HepG2 (cell line): ENCODE measurements around the gene BSG. TPM values are rescaled to one million over a fixed set of nuclear protein-coding genes. Genes with fewer than 3 reads are reported as not detected.

Experiments used
- GTF3A ChIP-seq: sonication (generic); formaldehyde crosslinking; conservative IDR thresholded peaks from 2 replicates; pipeline ENCODE4 v1.4.0; 2020; ENCODE audit warnings: mild to moderate bottlenecking, missing genetic modification reagents
- HNF4G ChIP-seq, 2 experiments: sonication (generic) in 1 of 2; formaldehyde crosslinking in 1 of 2; IDR thresholded peaks; 2 replicates each; pipeline versions ENCODE4 v1.4.0 to v1.6.1; 2011 to 2020; ENCODE audit warnings: borderline replicate concordance in 2 of 2, low read depth in 2 of 2, mild to moderate bottlenecking in 2 of 2, low read length in 1 of 2, missing genetic modification reagents in 1 of 2, moderate library complexity in 1 of 2
- NCOA5 ChIP-seq: sonication (generic); formaldehyde crosslinking; IDR thresholded peaks from 2 replicates; pipeline ENCODE4 v1.4.0; 2020; ENCODE audit warnings: missing genetic modification reagents
- NFATC3 ChIP-seq: sonication (generic); formaldehyde crosslinking; IDR thresholded peaks from 2 replicates; pipeline ENCODE4 v1.5.1; 2020; ENCODE audit warnings: mild to moderate bottlenecking, missing genetic modification reagents
- PHF20 ChIP-seq: sonication (generic); formaldehyde crosslinking; IDR thresholded peaks from 2 replicates; pipeline ENCODE4 v1.5.0; 2020; ENCODE audit warnings: mild to moderate bottlenecking, missing genetic modification reagents
- PITX1 ChIP-seq: sonication (generic); formaldehyde crosslinking; IDR thresholded peaks from 2 replicates; pipeline ENCODE4 v1.5.1; 2020; ENCODE audit warnings: mild to moderate bottlenecking, missing genetic modification reagents
- RARA ChIP-seq: IDR thresholded peaks from 2 replicates; pipeline ENCODE4 v1.6.1; 2016; ENCODE audit warnings: missing genetic modification reagents, missing compliant biosample characterization
- RARG ChIP-seq: sonication (generic); formaldehyde crosslinking; IDR thresholded peaks from 2 replicates; pipeline ENCODE4 v1.4.0; 2020; ENCODE audit warnings: low read depth, mild to moderate bottlenecking, missing genetic modification reagents
- RXRA ChIP-seq: sonication (generic); formaldehyde crosslinking; IDR thresholded peaks from 2 replicates; pipeline ENCODE4 v1.5.1; 2020; ENCODE audit warnings: missing genetic modification reagents
- ZMAT3 ChIP-seq: sonication (generic); formaldehyde crosslinking; conservative IDR thresholded peaks from 2 replicates; pipeline ENCODE4 v1.7.0; 2021; ENCODE audit warnings: missing genetic modification reagents
- ZNF337 ChIP-seq: sonication (generic); formaldehyde crosslinking; IDR thresholded peaks from 2 replicates; pipeline ENCODE4 v1.5.1; 2020; ENCODE audit warnings: missing genetic modification reagents, low read depth, mild to moderate bottlenecking, borderline replicate concordance
- polyA plus RNA-seq, 8 experiments: library from polyadenylated mRNA; depleted of rRNA in 3 of 8; stranded (reverse) in 7 of 8; unstranded in 1 of 8; fragments of >200 nt; fragmentation: Illumina TruSeq in 4 of 8; extraction: Trizol in 4 of 8; gene quantifications; 2 replicates each; pipeline versions ENCODE4 v1.2.1 to v1.2.3, GENCODE V29; 2011 to 2016; ENCODE audit warnings: low read depth in 4 of 8, missing spikeins in 1 of 8, mixed read lengths in 1 of 8; ENCODE audit not compliant: insufficient read depth in 1 of 8
- total RNA-seq, 5 experiments: library from RNA; depleted of rRNA; stranded (reverse); fragments of >200 nt; fragmentation: Illumina TruSeq; extraction: Trizol; gene quantifications; 2 replicates each; pipeline ENCODE4 v1.2.3, GENCODE V29; 2016; ENCODE audit warnings: low read depth in 1 of 5
- TF ChIP-seq, protein P1 (sequence below): sonication (generic); formaldehyde crosslinking; IDR thresholded peaks from 2 replicates; pipeline ENCODE4 v1.4.0; 2020; ENCODE audit warnings: low read depth, missing genetic modification reagents
- TF ChIP-seq, protein P2 (sequence below): sonication (generic); formaldehyde crosslinking; IDR thresholded peaks from 2 replicates; pipeline ENCODE4 v1.8.0; 2022; ENCODE audit warnings: low read depth, missing genetic modification reagents
- TF ChIP-seq, protein P3 (sequence below): sonication (generic); formaldehyde crosslinking; conservative IDR thresholded peaks from 2 replicates; pipeline ENCODE4 v1.5.0; 2020; ENCODE audit warnings: missing genetic modification reagents
- TF ChIP-seq, protein P4 (sequence below): IDR thresholded peaks from 2 replicates; pipeline ENCODE4 v1.6.1; 2018; ENCODE audit warnings: missing genetic modification reagents, mild to moderate bottlenecking, missing compliant biosample characterization

BSG gene
- total and polyA plus RNA-seq, 2 of the 13 experiments (the other 11 are each of a cell fraction or from before 2014, with no cell fraction given) = 309 to 754 TPM

DNA sequence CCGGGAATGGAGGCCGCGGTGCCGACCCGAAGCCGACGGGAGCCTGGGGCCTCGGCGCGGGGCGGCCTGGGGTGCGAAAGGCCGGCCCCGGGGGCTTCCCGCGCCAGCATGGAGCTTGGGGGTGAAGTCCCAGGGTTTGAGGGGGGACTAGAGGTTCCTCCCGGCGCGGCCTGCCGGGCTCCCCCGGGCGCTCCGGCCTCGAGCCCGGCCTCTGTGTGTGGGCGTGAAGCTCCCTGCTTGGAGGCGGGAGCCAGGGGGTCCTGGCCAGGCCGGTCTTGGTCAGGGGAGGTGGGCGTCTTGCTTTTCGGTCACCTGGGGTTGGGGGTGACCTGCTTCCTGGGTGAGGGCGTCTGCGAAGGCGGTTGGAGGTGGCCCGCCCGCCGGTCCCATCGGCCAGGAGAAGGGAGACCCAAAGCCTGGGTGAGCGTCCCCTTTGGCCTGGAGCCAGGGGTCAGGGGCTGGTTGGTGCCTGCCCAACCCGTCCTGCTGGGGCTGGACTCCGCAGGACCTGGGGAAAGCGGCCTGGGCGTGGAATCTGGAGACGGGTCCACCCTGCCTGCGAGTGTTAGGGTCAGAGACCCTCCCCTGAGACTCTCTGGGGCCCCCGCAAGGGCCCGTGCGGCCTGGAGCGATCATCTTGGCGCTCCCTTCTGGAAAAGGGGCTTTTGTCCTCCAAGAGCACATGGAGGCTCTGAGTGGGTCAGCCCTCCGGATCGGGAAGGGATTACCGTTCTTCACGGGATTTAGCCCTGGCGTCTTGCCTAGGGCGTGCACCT is 535 bp downstream of the BSG start (continued):
- TF ChIP-seq, protein P1, sequence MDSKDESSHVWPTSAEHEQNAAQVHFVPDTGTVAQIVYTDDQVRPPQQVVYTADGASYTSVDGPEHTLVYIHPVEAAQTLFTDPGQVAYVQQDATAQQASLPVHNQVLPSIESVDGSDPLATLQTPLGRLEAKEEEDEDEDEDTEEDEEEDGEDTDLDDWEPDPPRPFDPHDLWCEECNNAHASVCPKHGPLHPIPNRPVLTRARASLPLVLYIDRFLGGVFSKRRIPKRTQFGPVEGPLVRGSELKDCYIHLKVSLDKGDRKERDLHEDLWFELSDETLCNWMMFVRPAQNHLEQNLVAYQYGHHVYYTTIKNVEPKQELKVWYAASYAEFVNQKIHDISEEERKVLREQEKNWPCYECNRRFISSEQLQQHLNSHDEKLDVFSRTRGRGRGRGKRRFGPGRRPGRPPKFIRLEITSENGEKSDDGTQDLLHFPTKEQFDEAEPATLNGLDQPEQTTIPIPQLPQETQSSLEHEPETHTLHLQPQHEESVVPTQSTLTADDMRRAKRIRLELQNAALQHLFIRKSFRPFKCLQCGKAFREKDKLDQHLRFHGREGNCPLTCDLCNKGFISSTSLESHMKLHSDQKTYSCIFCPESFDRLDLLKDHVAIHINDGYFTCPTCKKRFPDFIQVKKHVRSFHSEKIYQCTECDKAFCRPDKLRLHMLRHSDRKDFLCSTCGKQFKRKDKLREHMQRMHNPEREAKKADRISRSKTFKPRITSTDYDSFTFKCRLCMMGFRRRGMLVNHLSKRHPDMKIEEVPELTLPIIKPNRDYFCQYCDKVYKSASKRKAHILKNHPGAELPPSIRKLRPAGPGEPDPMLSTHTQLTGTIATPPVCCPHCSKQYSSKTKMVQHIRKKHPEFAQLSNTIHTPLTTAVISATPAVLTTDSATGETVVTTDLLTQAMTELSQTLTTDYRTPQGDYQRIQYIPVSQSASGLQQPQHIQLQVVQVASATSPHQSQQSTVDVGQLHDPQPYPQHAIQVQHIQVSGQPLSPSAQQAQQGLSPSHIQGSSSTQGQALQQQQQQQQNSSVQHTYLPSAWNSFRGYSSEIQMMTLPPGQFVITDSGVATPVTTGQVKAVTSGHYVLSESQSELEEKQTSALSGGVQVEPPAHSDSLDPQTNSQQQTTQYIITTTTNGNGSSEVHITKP (CRISPR knock-in tag) = no peak
- TF ChIP-seq NCOA5 (CRISPR knock-in tag) = no peak
- no peak for TF ChIP-seq NFATC3 (CRISPR knock-in tag)
- no peak for TF ChIP-seq HNF4G (IDR thresholded peaks at IDR 0.05; ENCODE audit: borderline replicate concordance, low read depth, low read length)
- no peak for TF ChIP-seq HNF4G (CRISPR knock-in tag; IDR thresholded peaks at IDR 0.05; ENCODE audit: borderline replicate concordance, low read depth)
- no peak; the same call in 1 of the 2 replicates for TF ChIP-seq ZMAT3 (CRISPR knock-in tag)
- no peak for TF ChIP-seq GTF3A (CRISPR knock-in tag)
- no peak for TF ChIP-seq ZNF337 (CRISPR knock-in tag)
- 0 out of 2 replicates have a peak, but pooled peaks have one; percentile 8 for TF ChIP-seq RXRA (CRISPR knock-in tag)
- TF ChIP-seq, protein P2, sequence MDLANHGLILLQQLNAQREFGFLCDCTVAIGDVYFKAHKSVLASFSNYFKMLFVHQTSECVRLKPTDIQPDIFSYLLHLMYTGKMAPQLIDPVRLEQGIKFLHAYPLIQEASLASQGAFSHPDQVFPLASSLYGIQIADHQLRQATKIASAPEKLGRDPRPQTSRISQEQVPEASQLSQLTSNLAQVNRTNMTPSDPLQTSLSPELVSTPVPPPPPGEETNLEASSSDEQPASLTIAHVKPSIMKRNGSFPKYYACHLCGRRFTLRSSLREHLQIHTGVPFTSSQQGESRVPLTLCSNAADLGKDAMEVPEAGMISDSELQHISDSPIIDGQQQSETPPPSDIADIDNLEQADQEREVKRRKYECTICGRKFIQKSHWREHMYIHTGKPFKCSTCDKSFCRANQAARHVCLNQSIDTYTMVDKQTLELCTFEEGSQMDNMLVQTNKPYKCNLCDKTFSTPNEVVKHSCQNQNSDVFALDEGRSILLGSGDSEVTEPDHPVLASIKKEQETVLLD = no peak
- peak; percentile 17; the same call in 1 of the 2 replicates for TF ChIP-seq PHF20 (CRISPR knock-in tag)
- TF ChIP-seq PITX1 (CRISPR knock-in tag) = no peak
- no peak for TF ChIP-seq RARG
- TF ChIP-seq, protein P3, sequence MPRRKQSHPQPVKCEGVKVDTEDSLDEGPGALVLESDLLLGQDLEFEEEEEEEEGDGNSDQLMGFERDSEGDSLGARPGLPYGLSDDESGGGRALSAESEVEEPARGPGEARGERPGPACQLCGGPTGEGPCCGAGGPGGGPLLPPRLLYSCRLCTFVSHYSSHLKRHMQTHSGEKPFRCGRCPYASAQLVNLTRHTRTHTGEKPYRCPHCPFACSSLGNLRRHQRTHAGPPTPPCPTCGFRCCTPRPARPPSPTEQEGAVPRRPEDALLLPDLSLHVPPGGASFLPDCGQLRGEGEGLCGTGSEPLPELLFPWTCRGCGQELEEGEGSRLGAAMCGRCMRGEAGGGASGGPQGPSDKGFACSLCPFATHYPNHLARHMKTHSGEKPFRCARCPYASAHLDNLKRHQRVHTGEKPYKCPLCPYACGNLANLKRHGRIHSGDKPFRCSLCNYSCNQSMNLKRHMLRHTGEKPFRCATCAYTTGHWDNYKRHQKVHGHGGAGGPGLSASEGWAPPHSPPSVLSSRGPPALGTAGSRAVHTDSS (CRISPR knock-in tag) = no peak
- TF ChIP-seq, protein P4, sequence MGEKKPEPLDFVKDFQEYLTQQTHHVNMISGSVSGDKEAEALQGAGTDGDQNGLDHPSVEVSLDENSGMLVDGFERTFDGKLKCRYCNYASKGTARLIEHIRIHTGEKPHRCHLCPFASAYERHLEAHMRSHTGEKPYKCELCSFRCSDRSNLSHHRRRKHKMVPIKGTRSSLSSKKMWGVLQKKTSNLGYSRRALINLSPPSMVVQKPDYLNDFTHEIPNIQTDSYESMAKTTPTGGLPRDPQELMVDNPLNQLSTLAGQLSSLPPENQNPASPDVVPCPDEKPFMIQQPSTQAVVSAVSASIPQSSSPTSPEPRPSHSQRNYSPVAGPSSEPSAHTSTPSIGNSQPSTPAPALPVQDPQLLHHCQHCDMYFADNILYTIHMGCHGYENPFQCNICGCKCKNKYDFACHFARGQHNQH (CRISPR knock-in tag) = no peak
- TF ChIP-seq RARA (CRISPR knock-in tag) = no peak; the same call in 1 of the 2 replicates
